ENCODE measurements around the gene SNTA1. TPM values are rescaled to one million over a fixed set of nuclear protein-coding genes. Genes with fewer than 3 reads are reported as not detected.

SNTA1 gene
- total RNA-seq, 4 donors from 2014 or later, result 193 to 291 (median 248) TPM

DNA sequence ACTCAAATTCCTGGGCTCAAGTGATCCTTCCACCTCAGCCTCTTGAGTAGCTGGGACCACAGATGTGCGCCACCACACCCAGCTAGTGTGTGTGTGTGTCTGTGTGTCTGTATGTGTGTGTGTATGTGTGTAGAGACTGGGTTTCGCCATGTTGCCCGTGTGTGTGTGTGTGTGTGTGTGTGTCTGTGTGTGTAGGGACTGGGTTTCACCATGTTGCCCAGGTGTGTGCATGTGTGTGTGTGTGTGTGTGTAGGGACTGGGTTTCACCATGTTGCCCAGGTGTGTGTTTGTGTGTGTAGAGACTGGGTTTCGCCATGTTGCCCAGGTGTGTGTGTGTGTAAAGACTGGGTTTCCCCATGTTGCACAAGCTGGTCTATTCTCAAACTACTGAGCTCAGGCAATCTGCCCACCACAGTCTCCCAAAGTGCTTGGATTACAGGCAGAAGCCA is 70.5 kb downstream of the SNTA1 start:
- H3K9me3 ChIP-seq, result no peaks in the 10 kb centered on the region
- peak overlapping the region; percentile 90 to 94 (median 93) for H3K27ac ChIP-seq
- intact Hi-C loops (cut with DNase I), result no loop called here
- no peaks in the 10 kb centered on the region for H3K27me3 ChIP-seq
- TF ChIP-seq POLR2A (IDR thresholded peaks at IDR 0.05), result no peak
- TF ChIP-seq, protein P1, sequence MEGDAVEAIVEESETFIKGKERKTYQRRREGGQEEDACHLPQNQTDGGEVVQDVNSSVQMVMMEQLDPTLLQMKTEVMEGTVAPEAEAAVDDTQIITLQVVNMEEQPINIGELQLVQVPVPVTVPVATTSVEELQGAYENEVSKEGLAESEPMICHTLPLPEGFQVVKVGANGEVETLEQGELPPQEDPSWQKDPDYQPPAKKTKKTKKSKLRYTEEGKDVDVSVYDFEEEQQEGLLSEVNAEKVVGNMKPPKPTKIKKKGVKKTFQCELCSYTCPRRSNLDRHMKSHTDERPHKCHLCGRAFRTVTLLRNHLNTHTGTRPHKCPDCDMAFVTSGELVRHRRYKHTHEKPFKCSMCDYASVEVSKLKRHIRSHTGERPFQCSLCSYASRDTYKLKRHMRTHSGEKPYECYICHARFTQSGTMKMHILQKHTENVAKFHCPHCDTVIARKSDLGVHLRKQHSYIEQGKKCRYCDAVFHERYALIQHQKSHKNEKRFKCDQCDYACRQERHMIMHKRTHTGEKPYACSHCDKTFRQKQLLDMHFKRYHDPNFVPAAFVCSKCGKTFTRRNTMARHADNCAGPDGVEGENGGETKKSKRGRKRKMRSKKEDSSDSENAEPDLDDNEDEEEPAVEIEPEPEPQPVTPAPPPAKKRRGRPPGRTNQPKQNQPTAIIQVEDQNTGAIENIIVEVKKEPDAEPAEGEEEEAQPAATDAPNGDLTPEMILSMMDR (IDR thresholded peaks at IDR 0.05), result no peak
- H3K4me1 ChIP-seq, result peaks cover 55 to 63% of the 10 kb centered on the region in 2 donors
- no peak overlapping the region for H3K4me3 ChIP-seq (replicated peaks in 1 of 3)
- H3K36me3 ChIP-seq, result no peaks in the 10 kb centered on the region
- DNase-seq, result peak; percentile 88
- 49 to 78% methylated on average over 4 of the region's 4 CpGs for WGBS, 2 donors

DNA sequence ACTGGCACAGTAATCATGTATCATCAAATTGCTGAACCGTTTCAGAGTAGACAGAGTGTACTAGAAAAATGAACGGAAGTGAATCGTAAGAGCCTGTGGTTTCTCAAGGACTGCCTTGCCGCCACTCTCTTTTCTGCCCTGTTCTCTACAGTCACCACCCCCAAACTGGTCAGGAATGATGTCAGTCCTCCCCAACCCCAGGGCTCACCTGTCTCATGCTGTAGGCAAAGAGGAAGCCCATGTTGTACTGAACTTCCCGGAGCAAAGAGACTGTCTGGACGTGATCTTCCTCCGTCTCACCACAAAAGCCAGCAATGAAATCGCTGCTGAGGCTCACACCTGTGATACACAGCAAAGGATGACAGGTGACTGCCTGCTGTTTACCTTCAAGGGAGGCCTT is 73.3 kb downstream of the SNTA1 start:
- H3K4me1 ChIP-seq, result peaks cover 67 to 72% of the 10 kb centered on the region in 2 donors
- no peak overlapping the region for H3K4me3 ChIP-seq (replicated peaks in 1 of 3)
- intact Hi-C loops (cut with DNase I), result no loop called here
- TF ChIP-seq, protein P1 (IDR thresholded peaks at IDR 0.05), result no peak
- TF ChIP-seq POLR2A (IDR thresholded peaks at IDR 0.05), result peak in 1 of 2 donors; percentile 70
- H3K36me3 ChIP-seq, result peaks cover 6 to 7% of the 10 kb centered on the region in 2 donors
- H3K9me3 ChIP-seq, result no peaks in the 10 kb centered on the region
- peak overlapping the region; percentile 90 to 94 (median 93) for H3K27ac ChIP-seq
- WGBS, 2 donors, result 46 to 50% methylated on average over 8 of the region's 8 CpGs
- peak; percentile 87 to 88 for DNase-seq
- H3K27me3 ChIP-seq, result no peaks in the 10 kb centered on the region

- Histone ChIP-seq H3K27me3 (no peaks in the 10 kb centered on the region), H3K36me3 (peaks cover 24 to 25% of the 10 kb centered on the region in 2 donors), H3K4me3 (replicated peaks in 1 of 3) (no peak overlapping the region), H3K4me1 (peaks cover 22 to 37% of the 10 kb centered on the region in 2 donors), H3K27ac (no peak overlapping the region), H3K9me3 (no peaks in the 10 kb centered on the region)
- intact Hi-C loops (cut with DNase I), result no loop called here
- TF ChIP-seq POLR2A (IDR thresholded peaks at IDR 0.05), result no peak
- TF ChIP-seq, protein P1 (IDR thresholded peaks at IDR 0.05), result no peak
- DNase-seq, result no peak
- WGBS, 2 donors, result 89 to 100% methylated on average over 1 of the region's 1 CpG
Observed at GRCh38 chr20:33362898-33363297, 80.7 kb downstream of the SNTA1 start.

DNA sequence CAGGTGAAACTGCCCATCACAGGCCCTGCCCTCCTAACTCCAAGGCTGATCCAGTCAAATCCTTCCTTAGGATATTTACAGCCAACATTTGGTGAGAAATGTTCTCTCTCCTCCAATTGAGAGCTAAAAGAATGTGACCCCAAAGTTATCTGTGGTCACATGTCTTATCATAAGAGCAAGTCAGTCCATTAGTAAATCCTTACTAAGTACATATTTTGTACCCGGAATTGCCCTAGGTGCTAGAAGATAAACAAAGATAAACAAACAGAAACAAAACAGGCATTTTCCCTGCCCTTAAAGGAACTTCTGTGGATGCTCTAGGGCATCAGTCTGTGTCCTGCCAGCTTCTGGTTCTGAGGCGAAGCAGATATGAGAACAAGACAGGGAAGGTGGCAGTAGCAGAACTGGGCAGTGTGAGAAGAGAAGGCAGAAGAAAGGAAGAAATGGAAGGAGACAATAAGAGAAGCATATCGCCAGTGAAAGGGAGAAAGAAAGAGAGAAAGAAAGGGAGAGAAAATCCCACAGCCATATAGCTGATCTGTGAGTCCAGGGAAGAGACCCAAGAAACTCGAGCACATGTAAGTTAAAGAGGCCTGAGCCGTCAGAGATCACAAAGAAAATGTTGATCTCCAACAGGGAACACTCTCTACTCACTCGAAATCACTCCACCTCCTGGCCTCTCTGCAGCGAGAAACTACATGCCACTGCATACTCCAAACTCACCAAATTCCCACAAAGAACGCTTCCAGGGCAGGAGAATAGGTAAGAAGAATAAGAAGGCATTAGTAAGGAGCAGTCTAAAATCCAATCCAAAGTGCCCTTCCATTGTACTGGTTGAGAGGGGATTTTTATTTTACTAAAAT is 83.9 kb downstream of the SNTA1 start:
- WGBS, 2 donors, result 54 to 60% methylated on average over 8 of the region's 8 CpGs
- Histone ChIP-seq H3K4me3 (replicated peaks in 1 of 3) (no peak overlapping the region), H3K36me3 (peaks cover 13 to 17% of the 10 kb centered on the region in 2 donors), H3K4me1 (peaks cover 11 to 21% of the 10 kb centered on the region in 2 donors), H3K27ac (peak overlapping the region; percentile 59 to 81 (median 74)), H3K27me3 (no peaks in the 10 kb centered on the region), H3K9me3 (no peaks in the 10 kb centered on the region)
- DNase-seq, result peak; percentile 61 to 62
- TF ChIP-seq POLR2A (IDR thresholded peaks at IDR 0.05), result no peak
- TF ChIP-seq, protein P1 (IDR thresholded peaks at IDR 0.05), result peak in 3 of 6 experiments; percentile 3 to 38 (median 13)
- intact Hi-C loops (cut with DNase I), result no loop called here

Other genes starting within 250 kb of the SNTA1 start
- gene BPIFA3, start 226.4 kb downstream of the SNTA1 start, total RNA-seq, result not detected
- not detected for gene BPIFA1, start 207.8 kb downstream of the SNTA1 start, total RNA-seq
- gene BPIFB1, start 160.5 kb downstream of the SNTA1 start, total RNA-seq, result not detected
- 10 to 100 TPM; 26.6 to 41.8 (median 37.8) TPM for gene CDK5RAP1, start 42.2 kb downstream of the SNTA1 start, total RNA-seq
- gene CBFA2T2, start 46.3 kb upstream of the SNTA1 start, total RNA-seq, result 10 to 100 TPM; 29.7 to 57.3 (median 35.8) TPM
- gene C20orf144, start 218.6 kb upstream of the SNTA1 start, total RNA-seq, result under 1 TPM in 1 of 4 donors, not detected in 3; 0.13 TPM
- gene ACTL10, start 223.2 kb upstream of the SNTA1 start, total RNA-seq, result 1 to 10 TPM; 2.1 to 3.9 (median 2.6) TPM
- gene NECAB3, start 230.7 kb upstream of the SNTA1 start, total RNA-seq, result 10 to 100 TPM; 65.2 to 99.8 (median 73.4) TPM
- gene E2F1, start 242.6 kb upstream of the SNTA1 start, total RNA-seq, result under 1 TPM in 3 of 4 donors, not detected in 1; 0.42 to 0.89 (median 0.67) TPM